RPMI7951 (cell line): ENCODE data around the gene ANKRD50. TPM values are rescaled to one million over a fixed set of nuclear protein-coding genes. Genes with fewer than 3 reads are reported as not detected.

Experiments used
- DNase-seq: peaks from one replicate; pipeline ENCODE4 v3.0.0-alpha.2; 2012; ENCODE audit warnings: low read depth
- total RNA-seq: library from RNA; depleted of rRNA; stranded (reverse); fragments of >200 nt; shearing (Covaris generic); gene quantifications from 2 replicates; pipeline ENCODE4 v1.2.3, GENCODE V29; 2014

The ANKRD50 gene
- total RNA-seq, 1 experiment from 2014 or later: 11.4 TPM

- DNase-seq: peak; percentile 19
Observed at GRCh38 chr4:124710015-124710741, 2.4 kb downstream of the ANKRD50 start.

- DNase-seq: peak; percentile 48
Observed at GRCh38 chr4:124708517-124709300, 3.8 kb downstream of the ANKRD50 start.

GRCh38 chr4:124705393-124705792 is 7.1 kb downstream of the ANKRD50 start:
- DNase-seq: no peak

- no peak for DNase-seq
Observed at GRCh38 chr4:124703154-124703553, 9.4 kb downstream of the ANKRD50 start.

GRCh38 chr4:124697441-124697840 is 15.1 kb downstream of the ANKRD50 start:
- no peak for DNase-seq

- no peak for DNase-seq
Observed at GRCh38 chr4:124696182-124696581, 16.4 kb downstream of the ANKRD50 start.

GRCh38 chr4:124694946-124695598 is 17.5 kb downstream of the ANKRD50 start:
- DNase-seq: no peak

- DNase-seq: no peak
Observed at GRCh38 chr4:124694306-124694705, 18.2 kb downstream of the ANKRD50 start.

GRCh38 chr4:124691801-124692200 is 20.7 kb downstream of the ANKRD50 start:
- DNase-seq: no peak

GRCh38 chr4:124686279-124686678 is 26.3 kb downstream of the ANKRD50 start:
- DNase-seq: no peak

GRCh38 chr4:124685851-124686250 is 26.7 kb downstream of the ANKRD50 start:
- no peak for DNase-seq

- no peak for DNase-seq
Observed at GRCh38 chr4:124684301-124684700, 28.2 kb downstream of the ANKRD50 start.

- no peak for DNase-seq
Observed at GRCh38 chr4:124682384-124682783, 30.1 kb downstream of the ANKRD50 start.

GRCh38 chr4:124666496-124666895 is 46.0 kb downstream of the ANKRD50 start:
- no peak for DNase-seq

- no peak for DNase-seq
Observed at GRCh38 chr4:124658795-124659194, 53.7 kb downstream of the ANKRD50 start.

- DNase-seq: no peak
Observed at GRCh38 chr4:124650614-124651013, 61.9 kb downstream of the ANKRD50 start.

- no peak for DNase-seq
Observed at GRCh38 chr4:124647599-124647998, 64.9 kb downstream of the ANKRD50 start.

GRCh38 chr4:124644621-124645020 is 67.9 kb downstream of the ANKRD50 start:
- no peak for DNase-seq

- no peak for DNase-seq
Observed at GRCh38 chr4:124642846-124643245, 69.7 kb downstream of the ANKRD50 start.

- DNase-seq: peak; percentile 84
Observed at GRCh38 chr4:124641715-124642381, 70.7 kb downstream of the ANKRD50 start.

GRCh38 chr4:124640022-124640730 is 72.4 kb downstream of the ANKRD50 start:
- DNase-seq: peak; percentile 89
